Endothelial cell of umbilical vein (primary cell): ENCODE data around the gene SOAT1. TPM values are rescaled to one million over a fixed set of nuclear protein-coding genes. Genes with fewer than 3 reads are reported as not detected.
"Not testable (repeated sequence)": the region's sequence is repeated elsewhere in the genome, so short reads cannot be mapped to it uniquely, and the experiment has no call there.

Source experiments
- BruUV-seq: library from RNA; stranded (reverse); fragments of 400-500 nt; replicated peaks from 2 replicates; lab custom pipeline; 2021; lab: Mats Ljungman, UMichigan
- CTCF ChIA-PET: fragments of 300-600, 350-600 bp; sonication (Branson Sonifier 250); formaldehyde crosslinking; loops from one replicate; lab custom pipeline; 2021; ENCODE audit warnings: antibody characterized with exemption, inconsistent platforms; lab: Charles Lee
- POLR2A ChIA-PET: fragments of 300-600, 350-600 bp; sonication (Branson Sonifier 250); formaldehyde crosslinking; loops from one replicate; lab custom pipeline; 2021; ENCODE audit warnings: antibody characterized with exemption, inconsistent platforms; lab: Charles Lee
- DNase-seq: peaks from one replicate; pipeline ENCODE4 v3.0.0-alpha.2; 2011; ENCODE audit warnings: low read depth, low spot score
- FAIRE-seq: peaks from 2 replicates; lab custom pipeline; 2011; peaks lifted over from hg19 to GRCh38; lab: Jason Lieb, UNC
- H2AFZ ChIP-seq: 2 replicates; pipeline ENCODE4 v1.6.0; 2012; ENCODE audit warnings: low read depth, low read length, control low read depth, inconsistent platforms
- H3K27ac ChIP-seq: 2 replicates; pipeline ENCODE4 v1.5.1; 2011; ENCODE audit warnings: low read depth, mild to moderate bottlenecking, control low read depth, low read length, moderate library complexity; ENCODE audit not compliant: insufficient read depth
- H3K27me3 ChIP-seq, 2 experiments: 2 replicates each; pipeline versions ENCODE4 v1.6.0 to v1.6.1; 2011; ENCODE audit warnings: low read length in 2 of 2, mixed read lengths in 1 of 2; ENCODE audit not compliant: control insufficient read depth in 2 of 2, insufficient read depth in 2 of 2
- H3K36me3 ChIP-seq, 2 experiments: 2 replicates in 1 of 2; 3 replicates in 1 of 2; pipeline ENCODE4 v1.5.1; 2011; ENCODE audit warnings: low read length in 2 of 2, mild to moderate bottlenecking in 1 of 2, moderate library complexity in 1 of 2; ENCODE audit not compliant: control insufficient read depth in 2 of 2, insufficient read depth in 2 of 2; ENCODE audit errors: extremely low read depth in 1 of 2
- H3K4me1 ChIP-seq: 3 replicates; pipeline ENCODE4 v1.5.1; 2011; ENCODE audit warnings: mild to moderate bottlenecking, low read length; ENCODE audit not compliant: control insufficient read depth, insufficient read depth; ENCODE audit errors: extremely low read depth
- H3K4me2 ChIP-seq: 2 replicates; pipeline ENCODE4 v1.6.1; 2011; ENCODE audit warnings: low read length, control low read depth, mixed read lengths; ENCODE audit not compliant: insufficient read depth
- H3K4me3 ChIP-seq, 3 experiments: fragments of 200-600 bp in 1 of 3; sonication (generic), shearing (Covaris generic) in 1 of 3; replicated peaks in 1 of 3; 2 replicates each; pipeline ENCODE4 v1.5.1; 2011 to 2016; ENCODE audit warnings: control low read depth in 3 of 3, low read length in 3 of 3, mild to moderate bottlenecking in 2 of 3, inconsistent platforms in 1 of 3, low read depth in 1 of 3, moderate library complexity in 1 of 3; ENCODE audit not compliant: insufficient read depth in 1 of 3
- H3K79me2 ChIP-seq: 2 replicates; pipeline ENCODE4 v1.6.0; 2012; ENCODE audit warnings: low read length, inconsistent platforms; ENCODE audit not compliant: control insufficient read depth, insufficient read depth
- H3K9ac ChIP-seq: replicated peaks from 2 replicates; pipeline ENCODE3; 2011; ENCODE audit warnings: low read length, control low read depth; ENCODE audit not compliant: insufficient read depth; ENCODE audit errors: extremely low read depth
- H3K9me1 ChIP-seq: replicated peaks from 3 replicates; pipeline ENCODE4 v1.6.0; 2011; ENCODE audit warnings: mild to moderate bottlenecking, low read length; ENCODE audit not compliant: control insufficient read depth, insufficient read depth; ENCODE audit errors: extremely low read depth
- H3K9me3 ChIP-seq: replicated peaks from 2 replicates; pipeline ENCODE4 v1.5.1; 2012; ENCODE audit warnings: low read length, inconsistent platforms; ENCODE audit not compliant: control insufficient read depth, insufficient read depth
- H4K20me1 ChIP-seq: replicated peaks from 2 replicates; pipeline ENCODE3; 2011; ENCODE audit warnings: mild to moderate bottlenecking, low read length; ENCODE audit not compliant: control insufficient read depth, insufficient read depth; ENCODE audit errors: extremely low read depth
- EZH2 ChIP-seq: IDR thresholded peaks from 2 replicates; pipeline ENCODE4 v1.6.1; 2012; ENCODE audit warnings: borderline replicate concordance, low read depth, mild to moderate bottlenecking, moderate library complexity, low read length, inconsistent platforms; ENCODE audit not compliant: severe bottlenecking
- FOS ChIP-seq: IDR thresholded peaks from 2 replicates; pipeline ENCODE4 v1.6.1; 2011; ENCODE audit warnings: mild to moderate bottlenecking, low read length, moderate library complexity, borderline replicate concordance; ENCODE audit not compliant: insufficient read depth
- GATA2 ChIP-seq: IDR thresholded peaks from 2 replicates; pipeline ENCODE4 v1.7.0; 2011; ENCODE audit warnings: low read depth, mild to moderate bottlenecking, moderate library complexity, mixed read lengths, low read length; ENCODE audit not compliant: insufficient read length, insufficient read depth
- JUN ChIP-seq: IDR thresholded peaks from 2 replicates; pipeline ENCODE4 v1.6.1; 2011; ENCODE audit warnings: borderline replicate concordance, low read depth; ENCODE audit not compliant: insufficient read length, insufficient read depth
- MYC ChIP-seq: IDR thresholded peaks from one replicate; pipeline ENCODE4 v1.6.1; 2011; ENCODE audit warnings: mild to moderate bottlenecking, low read depth, low read length
- POLR2A ChIP-seq: IDR thresholded peaks from 2 replicates; pipeline ENCODE4 v1.6.1; 2012; ENCODE audit warnings: low read depth, mild to moderate bottlenecking, control low read depth, low read length
- POLR2AphosphoS5 ChIP-seq: IDR thresholded peaks from 2 replicates; pipeline ENCODE4 v1.6.1; 2012; ENCODE audit warnings: low read depth, mild to moderate bottlenecking, control low read depth, low read length, moderate library complexity; ENCODE audit not compliant: insufficient read depth
- dilution Hi-C: fragments of 300-500 bp; cut with MboI; formaldehyde crosslinking; loops from one replicate; pipeline ENCODE4 v1.15.0; 2019; ENCODE audit warnings: low sequenced_read_pairs; ENCODE audit not compliant: extremely low pct_ligation_motif_present
- intact Hi-C: fragments of 100-400 bp; cut with micrococcal nuclease; formaldehyde crosslinking; loops from one replicate; pipeline ENCODE4 v1.10.0; 2022
- polyA plus RNA-seq, 4 experiments: library from polyadenylated mRNA; depleted of rRNA in 3 of 4; stranded (reverse) in 3 of 4; unstranded in 1 of 4; fragments of >200 nt; gene quantifications; 2 replicates each; pipeline versions ENCODE4 v1.2.1 to v1.2.3, GENCODE V29; 2011 to 2012; ENCODE audit warnings: missing spikeins in 1 of 4
- total RNA-seq: library from RNA; stranded (reverse); gene quantifications from 2 replicates; pipeline ENCODE4 v1.2.3, GENCODE V29; 2021
- TF ChIP-seq, protein P1 (sequence below), 2 donors: IDR thresholded peaks; 1 replicate in 1 of 2; 2 replicates in 1 of 2; pipeline ENCODE4 v1.5.1; 2011; ENCODE audit warnings: low read length in 2 of 2, mild to moderate bottlenecking in 2 of 2, moderate library complexity in 2 of 2, control low read depth in 1 of 2, inconsistent platforms in 1 of 2, low read depth in 1 of 2; ENCODE audit not compliant: insufficient read depth in 1 of 2; ENCODE audit errors: extremely low read depth in 1 of 2
- TF ChIP-seq, protein P2 (sequence below): IDR thresholded peaks from 2 replicates; pipeline ENCODE4 v1.6.1; 2011; ENCODE audit not compliant: insufficient read depth, insufficient read length

SOAT1 gene
- total and polyA plus RNA-seq, 2 donors (not counting 3 experiments of a cell fraction or from before 2014, with no cell fraction given): 14.0 to 38.2 TPM

DNA sequence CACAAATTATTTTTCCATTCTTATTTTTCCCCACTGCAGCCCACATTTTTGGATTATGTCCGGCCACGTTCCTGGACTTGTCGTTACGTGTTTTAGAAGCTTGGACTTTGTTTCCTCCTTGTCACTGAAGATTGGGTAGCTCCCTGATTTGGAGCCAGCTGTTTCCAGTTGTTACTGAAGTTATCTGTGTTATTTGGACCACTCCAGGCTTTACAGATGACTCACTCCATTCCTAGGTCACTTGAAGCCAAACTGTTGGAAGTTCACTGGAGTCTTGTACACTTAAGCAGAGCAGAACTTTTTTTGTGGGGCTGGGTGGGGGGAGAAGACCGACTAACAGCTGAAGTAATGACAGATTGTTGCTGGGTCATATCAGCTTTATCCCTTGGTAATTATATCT is 59.9 kb downstream of the SOAT1 start:
- FAIRE-seq (no peak), DNase-seq (no peak)
- dilution Hi-C loops: no loop called here
- Histone ChIP-seq H4K20me1 (no peaks in the 10 kb centered on the region), H2AFZ (no peak overlapping the region), H3K4me1 (no peaks in the 10 kb centered on the region), H3K4me2 (no peak overlapping the region), H3K36me3 (peaks cover 0 to 3% of the 10 kb centered on the region in 2 experiments), H3K4me3 (no peak overlapping the region), H3K9me1 (no peaks in the 10 kb centered on the region), H3K9ac (no peak overlapping the region), H3K9me3 (no peaks in the 10 kb centered on the region), H3K27me3 (no peaks in the 10 kb centered on the region), H3K79me2 (no peaks in the 10 kb centered on the region), H3K27ac (no peak overlapping the region)
- no TSS peak for BruUV-seq
- ChIA-PET CTCF (no interaction called here), POLR2A (no interaction called here)
- intact Hi-C loops: no loop called here
- TF ChIP-seq MYC (no peak), POLR2A (no peak), FOS (no peak), POLR2AphosphoS5 (no peak), EZH2 (no peak), GATA2 (no peak), JUN (no peak)
- TF ChIP-seq, protein P1, sequence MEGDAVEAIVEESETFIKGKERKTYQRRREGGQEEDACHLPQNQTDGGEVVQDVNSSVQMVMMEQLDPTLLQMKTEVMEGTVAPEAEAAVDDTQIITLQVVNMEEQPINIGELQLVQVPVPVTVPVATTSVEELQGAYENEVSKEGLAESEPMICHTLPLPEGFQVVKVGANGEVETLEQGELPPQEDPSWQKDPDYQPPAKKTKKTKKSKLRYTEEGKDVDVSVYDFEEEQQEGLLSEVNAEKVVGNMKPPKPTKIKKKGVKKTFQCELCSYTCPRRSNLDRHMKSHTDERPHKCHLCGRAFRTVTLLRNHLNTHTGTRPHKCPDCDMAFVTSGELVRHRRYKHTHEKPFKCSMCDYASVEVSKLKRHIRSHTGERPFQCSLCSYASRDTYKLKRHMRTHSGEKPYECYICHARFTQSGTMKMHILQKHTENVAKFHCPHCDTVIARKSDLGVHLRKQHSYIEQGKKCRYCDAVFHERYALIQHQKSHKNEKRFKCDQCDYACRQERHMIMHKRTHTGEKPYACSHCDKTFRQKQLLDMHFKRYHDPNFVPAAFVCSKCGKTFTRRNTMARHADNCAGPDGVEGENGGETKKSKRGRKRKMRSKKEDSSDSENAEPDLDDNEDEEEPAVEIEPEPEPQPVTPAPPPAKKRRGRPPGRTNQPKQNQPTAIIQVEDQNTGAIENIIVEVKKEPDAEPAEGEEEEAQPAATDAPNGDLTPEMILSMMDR (IDR thresholded peaks at IDR 0.05; ENCODE audit: extremely low read depth in 1 of 2, insufficient read depth in 1 of 2, low read depth in 1 of 2, low read length in 2 of 2): no peak
- TF ChIP-seq, protein P2, sequence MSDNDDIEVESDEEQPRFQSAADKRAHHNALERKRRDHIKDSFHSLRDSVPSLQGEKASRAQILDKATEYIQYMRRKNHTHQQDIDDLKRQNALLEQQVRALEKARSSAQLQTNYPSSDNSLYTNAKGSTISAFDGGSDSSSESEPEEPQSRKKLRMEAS: no peak

DNA sequence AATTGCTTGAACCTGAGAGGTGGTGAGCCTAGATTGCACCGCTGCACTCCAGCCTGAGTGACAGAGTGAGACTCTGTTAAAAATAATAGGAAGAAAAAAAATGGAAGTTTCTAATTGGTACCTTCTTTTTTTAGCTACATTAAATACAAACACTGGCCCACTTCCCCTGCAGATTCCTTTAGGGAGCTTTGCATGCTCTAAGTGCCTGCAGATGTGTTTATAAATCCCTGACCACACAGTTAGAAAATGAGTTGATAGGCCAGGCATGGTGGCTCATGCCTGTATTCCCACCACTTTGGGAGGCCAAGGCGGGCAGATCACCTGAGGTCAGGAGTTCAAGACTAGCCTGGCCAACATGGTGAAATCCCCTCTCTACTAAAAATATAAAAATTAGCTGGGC is 68.0 kb downstream of the SOAT1 start:
- H3K27me3 ChIP-seq, intact Hi-C loops: not testable (repeated sequence)

More for the DNA sequence above, 68.0 kb downstream of the SOAT1 start:
- CTCF ChIA-PET: interaction anchor here (0.8 kb wide), 1 partner anchor 110 kb away, joined by 3 read pairs; no protein-coding TSS in a partner anchor
- H3K79me2 ChIP-seq, H2AFZ ChIP-seq, H3K4me3 ChIP-seq, H4K20me1 ChIP-seq, POLR2A ChIA-PET, H3K4me2 ChIP-seq, H3K9me3 ChIP-seq, H3K36me3 ChIP-seq, BruUV-seq, DNase-seq, H3K9me1 ChIP-seq, FAIRE-seq, dilution Hi-C loops, H3K27ac ChIP-seq, H3K4me1 ChIP-seq, H3K9ac ChIP-seq: not testable (repeated sequence)
